ELF-1 (cell line): ENCODE data around the gene CHRNA1.

Experiments used
- DNase-seq: peaks from one replicate; pipeline ENCODE4 v3.0.0-alpha.2; 2016; ENCODE audit warnings: low read depth, low spot score

The CHRNA1 gene

DNA sequence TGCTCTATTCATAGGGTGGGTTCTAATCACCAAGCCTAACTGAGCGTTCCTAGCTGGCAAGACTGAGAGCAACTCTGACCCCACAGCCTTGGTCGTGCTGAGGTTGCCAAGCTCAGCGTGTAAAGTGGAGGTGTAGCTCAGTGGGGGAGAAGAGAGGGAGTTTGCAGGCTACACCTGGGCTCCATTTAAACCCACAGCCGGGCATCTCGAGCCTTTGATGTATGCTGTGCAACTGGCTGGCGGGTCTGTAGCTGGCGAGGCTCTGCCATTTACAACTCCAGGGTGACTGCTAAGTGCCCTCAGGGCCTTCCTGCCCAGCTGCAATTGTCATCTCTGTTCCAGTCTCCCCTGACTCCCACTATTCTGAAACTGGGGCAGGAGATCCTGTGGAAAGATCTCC lies 20.0 kb upstream of the CHRNA1 start:
- DNase-seq: no peak

GRCh38 chr2:174781996-174782395 lies 17.7 kb upstream of the CHRNA1 start:
- no peak for DNase-seq

- DNase-seq: no peak
Observed at GRCh38 chr2:174781298-174781697, 17.0 kb upstream of the CHRNA1 start.

- DNase-seq: peak; percentile 32
Observed at GRCh38 chr2:174780856-174781255, 16.6 kb upstream of the CHRNA1 start.

- DNase-seq: no peak
Observed at GRCh38 chr2:174780191-174780840, 16.0 kb upstream of the CHRNA1 start.

- no peak for DNase-seq
Observed at GRCh38 chr2:174779361-174779928, 15.2 kb upstream of the CHRNA1 start.

- no peak for DNase-seq
Observed at GRCh38 chr2:174778085-174778981, 14.1 kb upstream of the CHRNA1 start.

DNA sequence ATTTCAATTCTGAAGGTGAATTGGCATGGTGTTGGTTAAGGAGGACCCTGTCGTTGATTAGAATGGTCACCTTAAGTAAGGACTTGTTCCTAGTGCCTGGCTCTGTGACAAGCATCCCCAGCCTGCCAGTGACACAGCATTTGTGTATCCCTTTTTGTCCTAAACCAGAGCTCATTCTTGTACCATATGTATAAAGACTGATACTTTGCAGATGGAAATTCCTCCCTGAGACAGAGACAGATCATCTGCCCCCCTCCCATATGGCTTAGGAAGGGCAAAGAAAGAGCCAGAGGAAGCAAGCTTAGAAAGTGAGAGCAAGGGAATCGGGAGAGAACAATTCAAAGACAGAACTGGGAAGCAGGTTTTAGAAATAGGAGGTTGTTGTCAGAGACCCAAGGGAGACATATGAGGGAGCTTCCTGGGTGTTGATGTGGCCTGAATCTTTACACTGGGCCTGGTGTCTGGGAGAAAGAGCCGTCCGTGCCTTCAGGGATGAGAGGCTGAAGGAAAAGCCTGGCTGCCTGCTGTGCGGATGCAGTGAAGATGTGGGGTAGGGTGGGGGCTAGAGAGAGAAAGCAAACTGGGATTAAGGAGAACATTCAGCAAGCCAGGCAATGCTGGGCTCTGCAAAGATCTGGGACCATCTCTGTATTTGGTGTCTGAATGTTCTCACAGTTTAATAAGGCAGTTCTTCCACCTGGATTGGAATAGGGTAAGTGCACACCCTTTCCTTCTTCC lies 13.2 kb upstream of the CHRNA1 start:
- DNase-seq: peak; percentile 39

DNA sequence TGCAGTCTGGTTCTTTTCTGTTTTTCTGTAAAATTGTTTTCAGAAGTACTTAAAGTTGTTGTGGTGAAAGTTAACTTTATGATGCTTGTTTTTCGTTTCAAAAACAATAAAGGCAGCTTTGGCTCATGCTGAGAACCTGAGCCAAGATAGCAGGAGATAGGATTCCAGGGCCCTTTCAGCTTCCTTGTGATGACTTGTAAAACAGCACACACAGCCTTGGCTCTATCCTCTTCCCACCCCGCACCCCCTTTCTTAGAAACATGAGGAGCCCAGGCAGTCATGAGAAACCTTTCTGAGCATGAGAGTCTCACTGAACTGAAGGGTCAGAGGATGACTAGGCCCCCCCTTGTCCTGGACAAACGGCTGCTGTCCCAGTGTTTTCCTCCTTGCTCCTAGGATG lies 12.4 kb upstream of the CHRNA1 start:
- DNase-seq: no peak

- peak; percentile 56 for DNase-seq
Observed at GRCh38 chr2:174776223-174776622, 12.0 kb upstream of the CHRNA1 start.

- DNase-seq: no peak
Observed at GRCh38 chr2:174775571-174775980, 11.3 kb upstream of the CHRNA1 start.

- no peak for DNase-seq
Observed at GRCh38 chr2:174774886-174775285, 10.6 kb upstream of the CHRNA1 start.

DNA sequence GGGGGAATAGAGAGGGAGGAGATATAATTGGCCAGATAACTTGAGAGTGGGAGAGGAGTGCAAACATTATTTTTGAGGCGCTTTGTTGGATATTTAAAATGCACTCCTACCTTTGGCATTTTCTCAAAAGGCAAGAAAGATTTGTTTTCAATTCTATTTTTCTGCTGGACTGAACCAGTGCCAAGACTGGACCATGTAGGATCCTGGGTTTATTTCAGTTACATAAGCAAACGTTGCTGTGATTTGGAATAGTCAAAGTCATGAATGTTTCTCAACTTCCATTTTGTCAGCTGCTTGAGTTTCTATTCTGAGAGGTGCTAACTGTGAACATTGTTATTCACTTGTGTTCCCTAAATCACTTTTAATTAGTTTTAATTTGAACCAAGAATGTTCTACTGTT lies 8.9 kb upstream of the CHRNA1 start:
- no peak for DNase-seq

DNA sequence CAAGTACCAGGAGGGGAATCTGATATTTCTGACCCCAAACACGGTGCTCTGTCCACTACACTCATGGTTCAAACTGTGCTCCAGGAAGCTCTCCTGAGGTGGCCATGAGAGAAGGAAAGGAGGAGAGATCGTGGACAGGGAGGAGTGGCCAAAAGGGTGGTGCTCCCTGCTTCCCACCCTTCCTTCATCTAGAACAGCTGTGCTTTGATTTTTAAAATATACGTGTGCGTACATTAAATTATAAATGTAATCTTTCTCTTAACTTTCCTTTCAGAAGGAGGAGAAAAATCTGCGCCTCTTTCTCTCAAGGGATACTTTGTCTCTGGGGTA lies 8.2 kb upstream of the CHRNA1 start:
- no peak for DNase-seq

- peak; percentile 94 for DNase-seq
Observed at GRCh38 chr2:174771631-174772471, 7.6 kb upstream of the CHRNA1 start.

- DNase-seq: no peak
Observed at GRCh38 chr2:174771136-174771535, 6.9 kb upstream of the CHRNA1 start.

DNA sequence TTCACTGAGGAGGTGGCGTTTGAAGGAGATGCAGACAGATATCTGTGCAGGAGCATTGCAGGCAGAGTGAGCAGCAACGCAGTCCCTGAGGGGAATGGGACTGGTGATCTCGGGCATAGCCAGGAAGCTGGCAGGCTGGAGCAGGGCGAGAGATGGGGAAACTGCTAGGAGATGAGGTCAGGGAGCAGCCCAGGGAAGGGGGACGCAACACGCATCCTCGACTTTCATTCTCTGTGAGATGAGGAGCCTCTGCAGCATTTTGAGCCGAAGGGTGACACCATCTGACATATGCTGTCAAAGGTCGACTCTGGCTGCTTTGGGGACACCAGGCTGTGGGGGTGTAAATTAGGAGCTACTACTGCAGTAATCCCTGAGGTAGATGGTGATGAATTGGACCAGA lies 4.3 kb upstream of the CHRNA1 start:
- DNase-seq: no peak

DNA sequence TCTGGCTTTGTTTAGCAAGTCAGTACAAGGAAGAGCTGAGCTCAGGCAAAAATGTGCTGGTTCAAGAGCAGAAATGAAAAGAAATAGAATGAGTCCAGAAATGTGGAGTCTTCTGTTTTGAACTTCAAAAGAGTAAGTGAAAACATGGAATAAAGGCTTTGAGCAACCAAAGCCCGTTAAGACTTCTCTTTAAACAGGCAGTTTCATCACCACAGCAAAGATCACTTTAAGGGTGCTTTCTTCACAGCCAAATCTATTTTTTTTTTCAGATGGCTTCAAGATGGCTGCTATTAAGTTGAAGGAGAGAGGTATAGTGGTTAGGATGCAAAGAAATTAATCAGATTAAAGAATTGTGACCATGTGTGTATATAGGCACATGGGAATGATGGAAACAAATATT lies 2.0 kb upstream of the CHRNA1 start:
- no peak for DNase-seq

GRCh38 chr2:174765576-174765975 lies 1.3 kb upstream of the CHRNA1 start:
- DNase-seq: no peak

GRCh38 chr2:174763780-174764179 lies 492 bp downstream of the CHRNA1 start:
- no peak for DNase-seq

DNA sequence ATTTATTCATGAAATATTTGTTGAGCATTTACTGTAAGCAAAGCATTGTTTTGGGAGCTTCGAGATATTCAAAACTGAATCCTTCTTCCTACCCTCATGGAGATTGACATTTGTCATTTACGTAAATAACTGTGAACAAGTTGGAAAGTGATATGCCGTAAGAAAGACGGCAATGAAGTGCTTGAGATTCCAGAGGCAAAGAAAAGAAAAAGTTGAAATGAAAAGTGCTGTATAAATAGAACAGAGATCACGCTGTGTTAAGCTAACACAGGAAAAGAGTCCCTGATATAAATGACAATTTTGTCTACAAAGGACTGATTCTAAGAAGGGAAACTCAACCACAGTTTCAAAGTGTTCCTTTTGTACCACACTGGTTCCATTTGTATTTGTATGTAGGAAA lies 1.8 kb downstream of the CHRNA1 start:
- no peak for DNase-seq
